GM19240 (cell line): Measurements from ENCODE around the gene MYL6B.

ENCODE experiments used
- DNase-seq: peaks from one replicate; pipeline ENCODE4 v3.0.0; 2011; ENCODE audit warnings: low spot score; ENCODE audit not compliant: insufficient read length

Gene MYL6B

DNA sequence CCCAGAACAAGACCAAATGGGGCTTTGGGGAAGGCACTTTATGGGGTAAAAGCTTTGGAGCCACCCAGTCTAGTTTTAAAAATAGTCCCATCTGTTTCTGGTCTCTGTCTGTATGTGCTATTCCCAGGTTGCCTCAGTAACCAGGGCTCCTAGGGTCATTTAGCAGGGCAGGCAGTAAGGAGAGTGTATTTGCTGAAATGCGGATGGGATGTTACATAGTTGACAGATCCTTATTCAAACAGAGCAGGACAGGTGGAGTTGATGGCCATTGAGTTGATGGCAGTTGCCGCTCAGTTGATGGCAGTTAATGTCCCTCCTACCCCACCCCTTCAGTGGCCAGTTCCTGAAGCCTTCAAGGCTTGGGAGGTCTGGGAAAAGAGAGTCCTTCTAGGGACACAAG is 29.8 kb upstream of the MYL6B start:
- no peak for DNase-seq

DNA sequence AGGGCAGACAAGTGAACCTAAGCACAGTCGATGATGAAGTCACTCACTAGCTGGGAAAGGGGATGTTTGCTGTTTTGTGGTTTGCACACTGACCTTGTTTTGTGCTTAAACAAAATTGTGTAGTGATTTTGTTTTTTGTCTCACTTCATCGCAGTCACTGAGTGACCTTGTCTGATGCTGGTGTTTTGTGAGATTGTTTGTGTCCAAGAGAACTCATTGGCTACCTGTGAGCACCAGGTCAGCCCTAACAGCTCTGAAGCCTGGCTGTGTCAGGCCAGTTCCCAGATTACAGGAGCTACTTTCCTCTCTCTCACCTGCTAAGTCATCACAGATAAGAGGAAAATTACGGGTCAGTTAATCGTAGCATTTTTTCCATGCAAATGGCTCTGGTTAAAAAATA is 28.3 kb upstream of the MYL6B start:
- DNase-seq: no peak

DNA sequence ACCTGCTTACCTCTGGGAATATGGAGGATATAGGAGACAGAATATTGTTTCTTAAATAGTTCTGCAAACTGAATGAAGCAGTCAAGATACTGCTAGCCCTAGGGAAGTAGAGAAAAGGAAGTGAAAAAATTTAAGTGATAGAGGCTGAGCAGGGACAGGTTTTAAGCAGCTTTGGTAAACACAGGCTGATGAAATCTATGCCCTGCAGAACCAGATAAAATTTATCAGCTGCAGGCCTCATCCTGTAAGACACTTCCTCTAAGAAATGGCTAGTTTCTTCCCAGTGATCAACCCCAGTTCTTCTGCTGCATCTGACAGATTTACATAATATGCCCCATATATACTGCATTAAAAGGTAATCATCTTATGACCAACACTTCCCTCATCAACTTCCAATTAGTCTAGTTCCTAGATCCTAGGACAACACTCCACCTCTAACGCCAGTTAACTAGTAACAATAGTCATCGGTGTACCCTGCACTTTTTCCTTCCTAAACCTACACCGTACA is 25.6 kb upstream of the MYL6B start:
- DNase-seq: no peak

DNA sequence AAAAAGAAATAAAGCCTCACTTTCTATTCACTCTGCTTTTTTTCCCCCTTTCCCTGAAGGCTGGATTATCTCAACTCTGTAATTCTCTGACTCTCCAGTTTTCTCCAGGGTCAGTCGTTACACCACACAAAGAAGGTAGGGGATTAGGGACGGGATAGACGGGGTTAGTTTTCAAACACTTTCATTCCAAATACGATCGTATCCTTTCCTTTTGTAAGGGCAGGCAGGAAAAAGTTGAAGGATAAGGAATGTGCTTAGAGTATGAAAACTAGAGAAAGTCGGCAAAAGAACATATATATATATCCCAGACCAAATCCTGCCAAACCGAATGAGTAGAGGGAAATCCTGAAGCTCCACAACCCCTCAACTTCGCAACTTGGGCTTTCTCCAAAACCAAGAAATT is 24.9 kb upstream of the MYL6B start:
- DNase-seq: no peak

- DNase-seq: peak; percentile 92
These were observed 24.3 kb upstream of the MYL6B start, which contains the start of gene ESYT1 for GRCh38 chr12:56127888-56128669. TSS of gene ESYT1 (plus strand) at chr12:56128267. CDS start at chr12:56128320, 53 bp downstream.

- DNase-seq: no peak
These were observed 23.6 kb upstream of the MYL6B start for GRCh38 chr12:56128670-56129205.

DNA sequence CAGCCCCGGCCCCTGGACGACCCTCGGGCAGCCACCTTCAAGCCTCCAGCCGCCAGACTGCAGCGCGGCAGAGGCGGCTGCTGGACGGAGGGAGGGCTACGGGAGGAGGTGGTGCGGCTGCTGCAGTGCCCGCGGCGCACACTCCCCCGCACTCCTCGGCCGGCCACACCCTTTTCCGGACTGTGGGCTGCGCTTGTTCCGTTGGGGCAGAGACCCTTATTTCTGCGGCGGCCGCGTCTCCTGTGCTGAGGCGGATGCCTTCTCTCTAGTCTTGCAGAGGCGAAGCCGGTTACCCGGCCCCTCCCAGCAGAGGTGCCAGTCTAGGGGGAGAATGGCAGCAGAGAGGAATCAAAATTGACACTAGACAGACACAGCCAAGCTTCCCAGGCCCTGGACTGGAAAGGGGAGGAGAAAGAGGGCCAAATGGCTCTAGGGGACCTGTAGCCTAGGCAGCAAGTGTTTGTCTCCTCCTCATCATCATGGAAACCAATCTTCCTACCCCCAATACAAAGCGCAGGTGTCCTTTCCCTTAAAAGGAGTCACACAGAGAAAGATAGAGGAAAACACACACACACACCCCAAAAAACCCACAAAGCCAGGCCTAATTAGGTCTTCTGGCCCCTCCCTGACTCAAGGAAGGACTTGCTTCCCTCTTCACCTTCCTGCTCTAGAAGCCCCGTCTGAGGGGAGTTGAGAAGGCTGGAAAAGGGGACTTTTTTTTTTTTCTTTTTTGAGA is 23.0 kb upstream of the MYL6B start:
- peak; percentile 31 for DNase-seq

DNA sequence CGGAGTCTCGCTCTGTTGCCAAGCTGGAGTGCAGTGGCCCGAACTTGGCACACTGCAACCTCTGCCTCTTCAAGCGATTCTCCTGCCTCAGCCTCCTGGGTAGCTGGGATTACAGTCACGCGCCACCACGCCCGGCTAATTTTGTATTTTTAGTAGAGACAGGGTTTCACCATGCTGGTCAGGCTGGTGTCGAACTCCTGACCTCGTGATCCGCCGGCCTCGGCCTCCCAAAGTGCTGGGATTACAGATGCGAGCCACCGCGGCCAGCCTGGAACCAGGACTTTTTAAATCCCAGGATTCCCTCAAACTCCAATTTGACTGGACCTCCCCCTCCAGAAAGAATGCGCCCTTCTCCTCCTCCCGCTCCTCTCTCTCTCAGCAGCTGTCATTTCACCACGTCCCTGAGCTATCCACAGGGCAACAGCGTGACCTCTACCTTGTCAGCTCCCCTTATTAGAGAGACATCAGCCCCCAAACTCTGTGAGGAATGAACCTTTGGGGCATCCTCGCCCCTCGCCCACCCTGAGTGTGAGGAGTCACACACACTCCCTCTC is 22.4 kb upstream of the MYL6B start:
- no peak for DNase-seq

- no peak for DNase-seq
These were observed 21.5 kb upstream of the MYL6B start for GRCh38 chr12:56130876-56131275.

GRCh38 chr12:56134897-56135296 is 17.5 kb upstream of the MYL6B start:
- DNase-seq: no peak

GRCh38 chr12:56137853-56138571 is 14.4 kb upstream of the MYL6B start:
- no peak for DNase-seq

GRCh38 chr12:56141946-56142784 is 10.2 kb upstream of the MYL6B start:
- no peak for DNase-seq

DNA sequence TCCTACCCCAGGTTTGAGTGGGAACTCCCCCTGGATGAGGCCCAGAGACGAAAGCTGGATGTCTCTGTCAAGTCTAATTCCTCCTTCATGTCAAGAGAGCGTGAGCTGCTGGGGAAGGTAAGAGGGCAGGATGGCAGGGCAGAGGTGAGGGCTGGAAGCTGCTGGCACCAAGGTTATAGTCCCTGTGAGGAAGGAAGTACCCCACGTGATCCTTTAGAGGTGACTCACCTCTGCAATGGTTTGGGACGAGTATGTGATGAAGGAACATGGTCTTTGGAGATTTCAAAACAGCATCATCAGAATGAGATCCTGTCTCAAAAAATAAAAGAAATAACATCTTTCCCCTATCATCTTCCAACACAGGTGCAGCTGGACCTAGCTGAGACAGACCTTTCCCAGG is 9.2 kb upstream of the MYL6B start:
- no peak for DNase-seq

GRCh38 chr12:56143870-56144269 is 8.5 kb upstream of the MYL6B start:
- DNase-seq: no peak

GRCh38 chr12:56145217-56145616 is 7.2 kb upstream of the MYL6B start:
- DNase-seq: no peak

- DNase-seq: no peak
These were observed 5.6 kb upstream of the MYL6B start for GRCh38 chr12:56146492-56147460.

DNA sequence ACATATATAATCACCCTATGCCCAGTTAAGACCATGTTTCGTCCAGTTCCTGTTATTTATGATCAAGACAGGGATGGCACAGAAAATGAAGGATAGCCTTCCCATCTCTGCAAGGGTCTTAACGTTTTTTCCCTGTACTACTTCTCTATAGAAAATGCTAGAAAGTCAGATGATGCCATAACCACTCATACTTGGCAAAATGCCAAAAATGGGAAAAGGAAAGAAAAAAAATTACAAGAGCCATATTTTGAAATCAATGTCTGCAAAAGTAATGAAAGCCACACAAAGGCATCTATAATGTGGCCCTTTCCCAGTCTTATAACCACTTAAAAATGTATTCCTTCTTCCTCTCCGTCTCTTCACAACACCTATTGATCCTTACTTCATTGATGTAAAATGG is 1.8 kb upstream of the MYL6B start:
- DNase-seq: no peak

DNA sequence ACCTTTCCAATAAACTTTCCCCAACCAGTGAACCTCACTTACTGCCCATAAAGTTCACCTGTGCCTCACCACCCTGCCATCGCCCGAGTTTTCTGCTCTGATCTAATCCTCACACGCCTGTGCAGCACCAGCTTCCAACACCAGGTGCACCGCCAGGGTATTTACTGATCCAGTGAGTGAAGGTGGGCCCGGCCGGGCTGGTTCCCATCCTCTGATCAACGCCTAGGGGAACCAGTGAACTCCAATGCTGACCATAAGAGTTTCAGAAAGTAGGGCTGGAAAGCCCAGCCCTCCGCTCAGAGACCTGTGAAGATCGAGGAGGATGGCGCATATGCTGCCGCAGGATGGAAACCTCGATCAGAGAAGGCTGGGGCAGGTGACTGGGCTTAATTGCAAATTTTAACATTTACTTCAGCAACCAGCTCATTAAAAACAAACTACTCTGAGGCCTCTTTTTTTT is 685 bp upstream of the MYL6B start:
- peak; percentile 50 for DNase-seq
